Loucy (cell line): ENCODE results near the gene KCNN3.

ENCODE experiments used
- H2AFZ ChIP-seq: fragments of 200-600 bp; sonication (generic); 2 replicates; pipeline ENCODE4 v1.6.0; 2016; ENCODE audit warnings: antibody characterized with exemption, mild to moderate bottlenecking, low read length, moderate library complexity
- H3F3A ChIP-seq: fragments of 200-600 bp; 2 replicates; pipeline ENCODE4 v1.6.0; 2016; ENCODE audit warnings: antibody characterized with exemption, low read depth, mild to moderate bottlenecking
- H3K27me3 ChIP-seq: fragments of 200-600 bp; sonication (generic); 2 replicates; pipeline ENCODE4 v1.6.1; 2014; ENCODE audit warnings: low read length, mild to moderate bottlenecking; ENCODE audit not compliant: insufficient read depth, poor library complexity, severe bottlenecking
- H3K36me3 ChIP-seq: fragments of 200-600 bp; sonication (generic); 2 replicates; pipeline ENCODE4 v1.6.1; 2016; ENCODE audit warnings: low read length; ENCODE audit not compliant: insufficient read depth
- H3K4me1 ChIP-seq: fragments of 200-600 bp; sonication (generic); 2 replicates; pipeline ENCODE4 v1.5.1; 2014; ENCODE audit warnings: low read length, mild to moderate bottlenecking; ENCODE audit not compliant: insufficient read depth, poor library complexity, severe bottlenecking
- H3K4me2 ChIP-seq: fragments of 200-600 bp; sonication (generic); 2 replicates; pipeline ENCODE4 v1.6.0; 2014; ENCODE audit warnings: antibody characterized with exemption, low read length, low read depth, mild to moderate bottlenecking; ENCODE audit not compliant: poor library complexity, severe bottlenecking
- H3K4me3 ChIP-seq: fragments of 200-600 bp; sonication (generic); 2 replicates; pipeline ENCODE4 v1.5.1; 2014; ENCODE audit warnings: low read length, mild to moderate bottlenecking, mixed read lengths; ENCODE audit not compliant: poor library complexity, severe bottlenecking
- H3K79me2 ChIP-seq: fragments of 200-600 bp; sonication (generic); 2 replicates; pipeline ENCODE4 v1.6.1; 2014; ENCODE audit warnings: low read length; ENCODE audit not compliant: insufficient read depth
- H3K9ac ChIP-seq: fragments of 200-600 bp; sonication (generic); 2 replicates; pipeline ENCODE4 v1.6.0; 2014; ENCODE audit warnings: mild to moderate bottlenecking, low read depth, low read length, moderate library complexity; ENCODE audit not compliant: poor library complexity, severe bottlenecking
- H3K9me2 ChIP-seq: fragments of 200-600 bp; sonication (generic); replicated peaks from 2 replicates; pipeline ENCODE4 v1.6.1; 2016; ENCODE audit warnings: low read depth, low read length, mixed read lengths
- H3K9me3 ChIP-seq: fragments of 200-600 bp; sonication (generic); 2 replicates; pipeline ENCODE4 v1.6.1; 2014; ENCODE audit warnings: mild to moderate bottlenecking, antibody characterized with exemption, low read length, low read depth; ENCODE audit not compliant: insufficient read depth
- H4K20me1 ChIP-seq: fragments of 200-600 bp; sonication (generic); 2 replicates; pipeline ENCODE4 v1.6.0; 2014; ENCODE audit warnings: antibody characterized with exemption, low read length, mild to moderate bottlenecking; ENCODE audit not compliant: insufficient read depth, poor library complexity, severe bottlenecking
- CTCF ChIP-seq: fragments of 200-600 bp; sonication (generic); conservative IDR thresholded peaks from 2 replicates; pipeline ENCODE4 v1.5.1; 2014; ENCODE audit warnings: mild to moderate bottlenecking, antibody characterized with exemption, low read length
- EZH2phosphoT487 ChIP-seq: fragments of 200-600 bp; IDR thresholded peaks from 2 replicates; pipeline ENCODE4 v1.6.1; 2018; ENCODE audit warnings: antibody characterized with exemption, mild to moderate bottlenecking, moderate library complexity, borderline replicate concordance

Gene KCNN3

GRCh38 chr1:154855186-154855851, 14.8 kb downstream of the KCNN3 start:
- TF ChIP-seq EZH2phosphoT487 (no peak), CTCF (no peak)
- H3K36me3 ChIP-seq, result no peaks in the 10 kb centered on the region
- H3K4me1 ChIP-seq, result peaks cover 5% of the 10 kb centered on the region
- no peaks in the 10 kb centered on the region for H4K20me1 ChIP-seq
- H3K4me3 ChIP-seq, result no peak overlapping the region
- no peaks in the 10 kb centered on the region for H3K79me2 ChIP-seq
- no peaks in the 10 kb centered on the region for H3K27me3 ChIP-seq
- no peaks in the 10 kb centered on the region for H3K9me3 ChIP-seq
- no peak overlapping the region for H3K9ac ChIP-seq
- no peak overlapping the region for H3K4me2 ChIP-seq
- H2AFZ ChIP-seq, result no peak overlapping the region
- no peaks in the 10 kb centered on the region for H3F3A ChIP-seq
- H3K9me2 ChIP-seq, result no peaks in the 10 kb centered on the region

- Histone ChIP-seq H3K4me2 (no peak overlapping the region), H3K4me1 (no peaks in the 10 kb centered on the region), H3K9ac (no peak overlapping the region), H3K27me3 (no peaks in the 10 kb centered on the region), H2AFZ (no peak overlapping the region), H3K36me3 (no peaks in the 10 kb centered on the region), H3K9me3 (no peaks in the 10 kb centered on the region), H3K9me2 (no peaks in the 10 kb centered on the region), H3K79me2 (no peaks in the 10 kb centered on the region), H3K4me3 (no peak overlapping the region), H3F3A (no peaks in the 10 kb centered on the region), H4K20me1 (no peaks in the 10 kb centered on the region)
- TF ChIP-seq EZH2phosphoT487 (no peak), CTCF (no peak)
Observed at GRCh38 chr1:154852845-154853244, 17.2 kb downstream of the KCNN3 start.

GRCh38 chr1:154851392-154852177, 18.5 kb downstream of the KCNN3 start:
- no peaks in the 10 kb centered on the region for H3F3A ChIP-seq
- H3K27me3 ChIP-seq, result no peaks in the 10 kb centered on the region
- no peak overlapping the region for H3K9ac ChIP-seq
- H4K20me1 ChIP-seq, result no peaks in the 10 kb centered on the region
- H3K4me1 ChIP-seq, result no peaks in the 10 kb centered on the region
- H3K36me3 ChIP-seq, result no peaks in the 10 kb centered on the region
- TF ChIP-seq CTCF (no peak), EZH2phosphoT487 (no peak)
- H2AFZ ChIP-seq, result no peak overlapping the region
- no peak overlapping the region for H3K4me2 ChIP-seq
- no peak overlapping the region for H3K4me3 ChIP-seq
- no peaks in the 10 kb centered on the region for H3K9me2 ChIP-seq
- H3K9me3 ChIP-seq, result no peaks in the 10 kb centered on the region
- H3K79me2 ChIP-seq, result no peaks in the 10 kb centered on the region
